Fibroblast of lung (primary cell): ENCODE measurements around the gene PITX2. TPM values are rescaled to one million over a fixed set of nuclear protein-coding genes. Genes with fewer than 3 reads are reported as not detected.
A peak's percentile ranks its signal among the peaks of the same experiment; 100 is the strongest.

Experiments
- DNase-seq, 2 donors: peaks; one replicate each; pipeline versions ENCODE4 v3.0.0 to v3.0.0-alpha.2; 2010; ENCODE audit warnings: low read depth in 2 of 2
- H2AFZ ChIP-seq: 2 replicates; pipeline ENCODE4 v1.5.1; 2012; ENCODE audit warnings: low read length, control low read depth, inconsistent platforms
- H3K27ac ChIP-seq: 2 replicates; pipeline ENCODE4 v1.5.1; 2011; ENCODE audit warnings: low read length, control low read depth; ENCODE audit not compliant: insufficient read depth
- H3K27me3 ChIP-seq: 2 replicates; pipeline ENCODE4 v1.5.1; 2011; ENCODE audit warnings: mild to moderate bottlenecking, low read length; ENCODE audit not compliant: control insufficient read depth, insufficient read depth
- H3K36me3 ChIP-seq: 2 replicates; pipeline ENCODE4 v1.5.1; 2011; ENCODE audit warnings: low read length; ENCODE audit not compliant: control insufficient read depth, insufficient read depth
- H3K4me1 ChIP-seq: 2 replicates; pipeline ENCODE4 v1.5.1; 2011; ENCODE audit warnings: low read length; ENCODE audit not compliant: control insufficient read depth, insufficient read depth; ENCODE audit errors: extremely low read depth
- H3K4me2 ChIP-seq: 2 replicates; pipeline ENCODE4 v1.5.1; 2011; ENCODE audit warnings: low read length, control low read depth; ENCODE audit not compliant: insufficient read depth; ENCODE audit errors: extremely low read depth
- H3K4me3 ChIP-seq, 4 experiments: fragments of 200-600 bp in 1 of 4; sonication (generic) in 1 of 4; replicated peaks in 1 of 4; 2 replicates each; pipeline ENCODE4 v1.5.1; 2011 to 2016; ENCODE audit warnings: low read length in 4 of 4, low read depth in 3 of 4, mild to moderate bottlenecking in 3 of 4, control low read depth in 2 of 4, inconsistent platforms in 1 of 4, mixed read lengths in 1 of 4; ENCODE audit not compliant: insufficient read depth in 1 of 4; ENCODE audit errors: control extremely low read depth in 1 of 4
- H3K79me2 ChIP-seq: 2 replicates; pipeline ENCODE4 v1.5.1; 2012; ENCODE audit warnings: mild to moderate bottlenecking, low read length, inconsistent platforms; ENCODE audit not compliant: control insufficient read depth, insufficient read depth
- H3K9ac ChIP-seq: 2 replicates; pipeline ENCODE4 v1.5.1; 2011; ENCODE audit warnings: mild to moderate bottlenecking, low read length, control low read depth; ENCODE audit not compliant: insufficient read depth
- H3K9me3 ChIP-seq: 2 replicates; pipeline ENCODE4 v1.5.1; 2012; ENCODE audit warnings: low read depth, low read length; ENCODE audit not compliant: control insufficient read depth, insufficient read depth
- H4K20me1 ChIP-seq: 2 replicates; pipeline ENCODE4 v1.5.1; 2011; ENCODE audit warnings: low read length; ENCODE audit not compliant: control insufficient read depth, insufficient read depth; ENCODE audit errors: extremely low read depth
- EZH2 ChIP-seq: IDR thresholded peaks from 2 replicates; pipeline ENCODE4 v1.5.1; 2012; ENCODE audit warnings: low read length, control low read depth, mild to moderate bottlenecking; ENCODE audit errors: missing control alignments
- polyA plus RNA-seq, 2 donors: library from polyadenylated mRNA; depleted of rRNA in 1 of 2; stranded (reverse) in 1 of 2; unstranded in 1 of 2; fragments of >200 nt; gene quantifications; 2 replicates each; pipeline ENCODE4 v1.2.1, GENCODE V29; 2011 to 2012; ENCODE audit warnings: missing spikeins in 1 of 2
- total RNA-seq: library from RNA; depleted of rRNA; stranded (reverse); fragments of >200 nt; gene quantifications from 2 replicates; pipeline ENCODE4 v1.2.1, GENCODE V29; 2014
- TF ChIP-seq, protein P1 (sequence below), 2 donors: IDR thresholded peaks in 1 of 2; conservative IDR thresholded peaks in 1 of 2; 1 replicate in 1 of 2; 2 replicates in 1 of 2; pipeline ENCODE4 v1.5.1; 2011 to 2012; ENCODE audit warnings: low read length in 2 of 2, control low read depth in 1 of 2, inconsistent platforms in 1 of 2, low read depth in 1 of 2, mild to moderate bottlenecking in 1 of 2

Gene PITX2
- total and polyA plus RNA-seq, 2 donors (not counting 1 experiment from before 2014, with no cell fraction given): 0.33 to 0.40 TPM

DNA sequence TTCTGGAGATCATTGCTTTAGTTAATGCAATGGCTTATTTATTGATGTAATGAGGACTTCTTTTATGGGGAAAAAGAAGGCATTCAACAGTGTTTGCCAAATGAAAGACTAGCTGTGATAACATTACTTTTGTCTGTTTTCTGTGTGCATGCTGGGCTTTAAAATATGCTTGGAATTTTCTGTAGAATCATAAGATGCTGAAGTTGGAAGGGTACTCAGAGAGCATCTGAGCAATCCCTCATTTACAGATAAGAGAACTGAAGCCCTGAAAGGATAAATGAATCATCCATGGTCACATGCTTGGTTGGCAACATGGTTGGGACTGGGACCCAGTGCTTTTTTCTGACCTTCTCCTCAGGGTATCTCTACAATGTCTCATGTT lies 31.4 kb upstream of the PITX2 start:
- H2AFZ ChIP-seq: no peak overlapping the region
- H3K9me3 ChIP-seq: no peaks in the 10 kb centered on the region
- TF ChIP-seq, protein P1, sequence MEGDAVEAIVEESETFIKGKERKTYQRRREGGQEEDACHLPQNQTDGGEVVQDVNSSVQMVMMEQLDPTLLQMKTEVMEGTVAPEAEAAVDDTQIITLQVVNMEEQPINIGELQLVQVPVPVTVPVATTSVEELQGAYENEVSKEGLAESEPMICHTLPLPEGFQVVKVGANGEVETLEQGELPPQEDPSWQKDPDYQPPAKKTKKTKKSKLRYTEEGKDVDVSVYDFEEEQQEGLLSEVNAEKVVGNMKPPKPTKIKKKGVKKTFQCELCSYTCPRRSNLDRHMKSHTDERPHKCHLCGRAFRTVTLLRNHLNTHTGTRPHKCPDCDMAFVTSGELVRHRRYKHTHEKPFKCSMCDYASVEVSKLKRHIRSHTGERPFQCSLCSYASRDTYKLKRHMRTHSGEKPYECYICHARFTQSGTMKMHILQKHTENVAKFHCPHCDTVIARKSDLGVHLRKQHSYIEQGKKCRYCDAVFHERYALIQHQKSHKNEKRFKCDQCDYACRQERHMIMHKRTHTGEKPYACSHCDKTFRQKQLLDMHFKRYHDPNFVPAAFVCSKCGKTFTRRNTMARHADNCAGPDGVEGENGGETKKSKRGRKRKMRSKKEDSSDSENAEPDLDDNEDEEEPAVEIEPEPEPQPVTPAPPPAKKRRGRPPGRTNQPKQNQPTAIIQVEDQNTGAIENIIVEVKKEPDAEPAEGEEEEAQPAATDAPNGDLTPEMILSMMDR (conservative IDR thresholded peaks at IDR 0.05 in 1 of 2, IDR thresholded peaks at IDR 0.05 in 1 of 2; ENCODE audit: low read depth in 1 of 2, low read length in 2 of 2): no peak
- no peak for TF ChIP-seq EZH2
- no peaks in the 10 kb centered on the region for H3K36me3 ChIP-seq
- H4K20me1 ChIP-seq: no peaks in the 10 kb centered on the region
- no peak overlapping the region for H3K27ac ChIP-seq
- no peaks in the 10 kb centered on the region for H3K79me2 ChIP-seq
- no peak overlapping the region for H3K4me2 ChIP-seq
- DNase-seq: peak in 1 of 2 donors; percentile 51
- H3K27me3 ChIP-seq: no peaks in the 10 kb centered on the region
- no peak overlapping the region for H3K9ac ChIP-seq
- no peaks in the 10 kb centered on the region for H3K4me1 ChIP-seq
- no peak overlapping the region for H3K4me3 ChIP-seq

DNA sequence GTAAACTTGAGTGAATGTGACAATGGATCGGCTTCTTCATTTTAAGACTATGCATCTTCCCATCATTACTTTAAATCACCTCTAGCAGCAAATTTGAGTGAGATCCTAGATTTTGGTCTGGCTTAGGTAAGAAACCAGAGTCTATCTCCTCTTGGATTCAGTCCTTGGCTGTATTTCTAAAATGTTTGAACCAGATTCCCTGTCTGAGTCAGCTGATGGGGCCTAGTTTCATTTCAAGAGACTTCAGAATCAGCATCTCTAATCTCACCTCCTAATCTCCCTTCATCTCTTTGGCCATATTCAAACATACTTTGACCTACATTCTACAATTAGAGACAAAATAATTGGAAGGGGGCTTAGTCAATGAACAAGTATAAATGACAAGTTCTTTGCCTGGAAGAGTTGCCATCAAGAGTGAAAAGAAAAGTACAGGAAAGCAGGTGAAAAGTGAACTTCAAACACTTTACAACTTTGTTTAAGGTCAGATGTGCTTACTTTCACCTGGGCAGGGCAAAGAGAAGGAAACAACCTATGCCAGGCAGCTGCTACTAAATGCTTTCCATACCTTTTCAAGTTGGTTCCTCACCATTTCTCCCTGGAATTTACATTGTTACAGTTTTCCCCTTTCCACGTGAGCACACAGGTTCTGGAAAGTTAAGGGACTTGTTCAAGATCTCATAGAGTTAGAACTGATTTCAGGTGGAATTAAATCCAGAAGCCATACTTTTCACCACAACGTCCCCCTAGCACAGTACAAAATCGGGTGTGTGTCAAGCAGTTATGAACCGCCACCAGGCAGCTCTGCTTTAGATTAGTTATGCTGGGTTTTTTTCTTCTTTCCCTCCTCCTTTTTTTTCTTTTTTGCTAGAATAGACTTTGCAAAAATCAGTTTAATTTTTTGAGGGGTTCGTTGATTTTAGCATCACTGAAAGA lies 30.7 kb upstream of the PITX2 start:
- Histone ChIP-seq H3K9ac (no peak overlapping the region), H3K4me3 (no peak overlapping the region), H3K27ac (no peak overlapping the region), H4K20me1 (no peaks in the 10 kb centered on the region), H3K4me1 (no peaks in the 10 kb centered on the region), H3K4me2 (no peak overlapping the region), H3K36me3 (no peaks in the 10 kb centered on the region), H3K27me3 (no peaks in the 10 kb centered on the region), H3K9me3 (no peaks in the 10 kb centered on the region), H3K79me2 (no peaks in the 10 kb centered on the region), H2AFZ (no peak overlapping the region)
- DNase-seq: no peak
- TF ChIP-seq, protein P1 (conservative IDR thresholded peaks at IDR 0.05 in 1 of 2, IDR thresholded peaks at IDR 0.05 in 1 of 2; ENCODE audit: low read depth in 1 of 2, low read length in 2 of 2): no peak
- TF ChIP-seq EZH2: no peak

DNA sequence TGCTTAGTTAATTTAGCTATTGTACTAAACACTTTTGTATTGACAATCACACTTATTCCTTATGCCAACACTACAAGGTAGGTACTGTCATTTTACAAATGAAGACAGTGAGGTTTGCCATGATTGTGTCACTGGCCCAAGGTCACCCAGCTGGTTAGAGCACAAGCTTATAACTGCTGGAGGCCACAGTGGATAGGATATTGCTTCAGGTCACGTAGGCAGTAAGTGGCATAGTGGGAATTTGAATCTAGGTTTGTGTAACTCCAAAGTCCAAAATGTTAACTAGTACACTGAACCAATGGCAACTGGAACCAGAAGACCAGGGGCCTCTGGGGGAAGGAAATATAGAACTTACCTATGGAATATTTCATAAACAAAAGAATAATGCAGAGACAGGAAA lies 21.1 kb upstream of the PITX2 start:
- TF ChIP-seq, protein P1 (conservative IDR thresholded peaks at IDR 0.05 in 1 of 2, IDR thresholded peaks at IDR 0.05 in 1 of 2; ENCODE audit: low read depth in 1 of 2, low read length in 2 of 2): no peak
- no peak for TF ChIP-seq EZH2
- Histone ChIP-seq H3K9ac (no peak overlapping the region), H4K20me1 (no peaks in the 10 kb centered on the region), H2AFZ (no peak overlapping the region), H3K79me2 (no peaks in the 10 kb centered on the region), H3K4me3 (no peak overlapping the region), H3K27me3 (peaks cover 30% of the 10 kb centered on the region), H3K36me3 (no peaks in the 10 kb centered on the region), H3K9me3 (no peaks in the 10 kb centered on the region), H3K4me2 (no peak overlapping the region), H3K4me1 (no peaks in the 10 kb centered on the region), H3K27ac (no peak overlapping the region)
- DNase-seq: no peak
